Anterior cingulate cortex (tissue), 58 donors: ENCODE measurements around the gene PGBD5.

Experiments used
- DNase-seq, 58 donors: peaks; one replicate each; lab custom pipeline; 2025; lab: John Stamatoyannopoulos, UW

Gene PGBD5

GRCh38 chr1:230332061-230332460, 94.1 kb downstream of the PGBD5 start:
- no peak for DNase-seq

GRCh38 chr1:230330157-230330556, 96.0 kb downstream of the PGBD5 start:
- no peak for DNase-seq

GRCh38 chr1:230328342-230329015, 97.7 kb downstream of the PGBD5 start:
- no peak for DNase-seq

GRCh38 chr1:230327892-230328284, 98.2 kb downstream of the PGBD5 start:
- no peak for DNase-seq

GRCh38 chr1:230326971-230327891, 98.9 kb downstream of the PGBD5 start:
- DNase-seq = no peak

GRCh38 chr1:230323686-230324085, 102.4 kb downstream of the PGBD5 start:
- DNase-seq = no peak

- DNase-seq = no peak
These were observed 103.1 kb downstream of the PGBD5 start for GRCh38 chr1:230322967-230323547.

- DNase-seq = no peak
These were observed 103.7 kb downstream of the PGBD5 start for GRCh38 chr1:230322421-230322756.

- DNase-seq = peak in 2 of 58 donors; percentile 17 to 36
These were observed 104.3 kb downstream of the PGBD5 start for GRCh38 chr1:230321741-230322420.

GRCh38 chr1:230321341-230321740, 104.8 kb downstream of the PGBD5 start:
- no peak for DNase-seq

- no peak for DNase-seq
These were observed 105.3 kb downstream of the PGBD5 start for GRCh38 chr1:230320804-230321203.

GRCh38 chr1:230319014-230319747, 107.0 kb downstream of the PGBD5 start:
- DNase-seq = no peak

GRCh38 chr1:230317823-230318819, 108.0 kb downstream of the PGBD5 start:
- DNase-seq = no peak

GRCh38 chr1:230316864-230317745, 109.0 kb downstream of the PGBD5 start:
- DNase-seq = no peak

- DNase-seq = no peak
These were observed 111.0 kb downstream of the PGBD5 start for GRCh38 chr1:230315099-230315498.

GRCh38 chr1:230314142-230314470, 112.0 kb downstream of the PGBD5 start:
- no peak for DNase-seq

- no peak for DNase-seq
These were observed 112.5 kb downstream of the PGBD5 start for GRCh38 chr1:230313453-230314141.
